MG63 (cell line): Measurements from ENCODE around the gene CEP192. TPM values are rescaled to one million over a fixed set of nuclear protein-coding genes. Genes with fewer than 3 reads are reported as not detected.

Source experiments
- DNase-seq: peaks from one replicate; pipeline ENCODE4 v3.0.0-alpha.2; 2020
- H3K27me3 ChIP-seq: fragments of 250-450 bp; sonication (Bioruptor Pico); 2 replicates; pipeline ENCODE4 v1.5.1; 2020; ENCODE audit warnings: mild to moderate bottlenecking, moderate library complexity
- H3K36me3 ChIP-seq: fragments of 250-450 bp; sonication (Bioruptor Pico); 2 replicates; pipeline ENCODE4 v1.5.1; 2020; ENCODE audit warnings: mild to moderate bottlenecking, moderate library complexity
- H3K4me3 ChIP-seq: fragments of 250-450 bp; sonication (Bioruptor Pico); 2 replicates; pipeline ENCODE4 v1.5.1; 2020; ENCODE audit warnings: mild to moderate bottlenecking, moderate library complexity
- H3K9me3 ChIP-seq: fragments of 250-450 bp; sonication (Bioruptor Pico); 2 replicates; pipeline ENCODE4 v1.5.1; 2020; ENCODE audit warnings: mild to moderate bottlenecking, moderate library complexity
- total RNA-seq: library from RNA; depleted of rRNA; stranded (reverse); fragments of >200 nt; shearing (Covaris generic); gene quantifications from 2 replicates; pipeline ENCODE4 v1.2.3, GENCODE V29; 2014; ENCODE audit warnings: low replicate concordance; rRNA removed

CEP192 gene, protein sequence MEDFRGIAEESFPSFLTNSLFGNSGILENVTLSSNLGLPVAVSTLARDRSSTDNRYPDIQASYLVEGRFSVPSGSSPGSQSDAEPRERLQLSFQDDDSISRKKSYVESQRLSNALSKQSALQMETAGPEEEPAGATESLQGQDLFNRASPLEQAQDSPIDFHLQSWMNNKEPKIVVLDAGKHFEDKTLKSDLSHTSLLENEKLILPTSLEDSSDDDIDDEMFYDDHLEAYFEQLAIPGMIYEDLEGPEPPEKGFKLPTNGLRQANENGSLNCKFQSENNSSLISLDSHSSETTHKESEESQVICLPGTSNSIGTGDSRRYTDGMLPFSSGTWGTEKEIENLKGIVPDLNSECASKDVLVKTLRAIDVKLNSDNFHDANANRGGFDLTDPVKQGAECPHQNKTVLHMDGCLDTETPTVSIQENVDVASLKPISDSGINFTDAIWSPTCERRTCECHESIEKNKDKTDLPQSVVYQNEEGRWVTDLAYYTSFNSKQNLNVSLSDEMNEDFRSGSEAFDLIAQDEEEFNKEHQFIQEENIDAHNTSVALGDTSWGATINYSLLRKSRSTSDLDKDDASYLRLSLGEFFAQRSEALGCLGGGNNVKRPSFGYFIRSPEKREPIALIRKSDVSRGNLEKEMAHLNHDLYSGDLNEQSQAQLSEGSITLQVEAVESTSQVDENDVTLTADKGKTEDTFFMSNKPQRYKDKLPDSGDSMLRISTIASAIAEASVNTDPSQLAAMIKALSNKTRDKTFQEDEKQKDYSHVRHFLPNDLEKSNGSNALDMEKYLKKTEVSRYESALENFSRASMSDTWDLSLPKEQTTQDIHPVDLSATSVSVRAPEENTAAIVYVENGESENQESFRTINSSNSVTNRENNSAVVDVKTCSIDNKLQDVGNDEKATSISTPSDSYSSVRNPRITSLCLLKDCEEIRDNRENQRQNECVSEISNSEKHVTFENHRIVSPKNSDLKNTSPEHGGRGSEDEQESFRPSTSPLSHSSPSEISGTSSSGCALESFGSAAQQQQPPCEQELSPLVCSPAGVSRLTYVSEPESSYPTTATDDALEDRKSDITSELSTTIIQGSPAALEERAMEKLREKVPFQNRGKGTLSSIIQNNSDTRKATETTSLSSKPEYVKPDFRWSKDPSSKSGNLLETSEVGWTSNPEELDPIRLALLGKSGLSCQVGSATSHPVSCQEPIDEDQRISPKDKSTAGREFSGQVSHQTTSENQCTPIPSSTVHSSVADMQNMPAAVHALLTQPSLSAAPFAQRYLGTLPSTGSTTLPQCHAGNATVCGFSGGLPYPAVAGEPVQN (N-terminal part only)
- 11.7 and 16.9 TPM in 2 replicates for total RNA-seq

DNA sequence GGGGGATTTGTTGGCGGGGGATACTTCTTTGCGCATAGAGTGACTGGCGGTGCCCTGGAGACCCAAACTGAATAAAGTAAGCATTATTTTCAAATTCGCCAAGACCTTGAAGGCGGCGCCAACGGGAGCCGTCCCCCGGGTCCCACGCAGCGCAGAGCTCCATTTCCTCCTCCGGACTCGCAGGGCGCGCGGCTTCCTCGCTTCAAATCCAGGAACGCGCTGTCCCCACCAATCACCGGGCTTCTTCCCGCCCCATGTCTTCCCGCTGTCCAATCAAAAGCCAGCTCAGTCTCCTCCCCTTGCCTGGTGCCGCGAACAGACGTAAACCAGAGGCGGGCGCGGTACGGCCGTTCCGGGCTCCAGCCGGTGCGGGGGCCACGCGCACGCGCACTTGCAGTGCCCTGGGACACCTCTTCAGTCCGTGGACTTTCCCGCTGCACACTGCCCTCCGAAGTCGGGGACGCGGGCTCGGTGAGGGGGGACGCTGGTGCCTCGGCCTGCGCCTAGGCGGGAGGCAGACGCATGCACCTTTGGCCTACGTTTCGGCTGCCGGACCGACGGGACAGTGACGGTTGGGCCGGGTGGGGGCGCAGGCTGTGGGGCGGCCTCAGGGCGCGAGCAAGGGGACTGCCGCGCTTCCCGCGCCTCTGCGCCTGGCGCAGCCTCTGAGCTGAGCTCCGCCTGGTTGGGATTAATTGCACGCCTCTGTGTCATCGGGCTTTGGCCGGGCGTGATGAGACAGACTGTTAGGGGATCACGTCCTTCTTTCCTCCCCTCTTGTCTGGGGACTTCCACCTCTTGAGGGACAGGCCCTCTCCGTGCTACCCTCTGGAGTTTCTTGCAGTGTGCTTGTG is at the start of gene CEP192:
Gene CEP192 (plus strand): TSS at position 396 of the 854 bp plus-strand sequence. CDS start 8,063 bp downstream, outside the sequence.
- peak; percentile 97 for DNase-seq
- Histone ChIP-seq H3K36me3 (peaks cover 5% of the 10 kb centered on the region), H3K4me3 (peak within 1 kb of the TSS; percentile 90), H3K9me3 (no peaks in the 10 kb centered on the region), H3K27me3 (no peaks in the 10 kb centered on the region)

- H3K27me3 ChIP-seq, result no peaks in the 10 kb centered on the region
- no peak for DNase-seq
- H3K9me3 ChIP-seq, result no peaks in the 10 kb centered on the region
- H3K36me3 ChIP-seq, result no peaks in the 10 kb centered on the region
- H3K4me3 ChIP-seq, result no peak overlapping the region
Measured at GRCh38 chr18:12943215-12943614, 47.9 kb upstream of the CEP192 start.

GRCh38 chr18:12944709-12945108 is 46.5 kb upstream of the CEP192 start:
- peak; percentile 70 for DNase-seq
- no peak overlapping the region for H3K4me3 ChIP-seq
- no peaks in the 10 kb centered on the region for H3K9me3 ChIP-seq
- H3K27me3 ChIP-seq, result no peaks in the 10 kb centered on the region
- peaks cover 7% of the 10 kb centered on the region for H3K36me3 ChIP-seq

GRCh38 chr18:12946549-12947284 is 44.4 kb upstream of the CEP192 start:
- Histone ChIP-seq H3K27me3 (no peaks in the 10 kb centered on the region), H3K9me3 (no peaks in the 10 kb centered on the region), H3K36me3 (peaks cover 11% of the 10 kb centered on the region), H3K4me3 (peak overlapping the region; percentile 72)
- DNase-seq, result peak; percentile 60

DNA sequence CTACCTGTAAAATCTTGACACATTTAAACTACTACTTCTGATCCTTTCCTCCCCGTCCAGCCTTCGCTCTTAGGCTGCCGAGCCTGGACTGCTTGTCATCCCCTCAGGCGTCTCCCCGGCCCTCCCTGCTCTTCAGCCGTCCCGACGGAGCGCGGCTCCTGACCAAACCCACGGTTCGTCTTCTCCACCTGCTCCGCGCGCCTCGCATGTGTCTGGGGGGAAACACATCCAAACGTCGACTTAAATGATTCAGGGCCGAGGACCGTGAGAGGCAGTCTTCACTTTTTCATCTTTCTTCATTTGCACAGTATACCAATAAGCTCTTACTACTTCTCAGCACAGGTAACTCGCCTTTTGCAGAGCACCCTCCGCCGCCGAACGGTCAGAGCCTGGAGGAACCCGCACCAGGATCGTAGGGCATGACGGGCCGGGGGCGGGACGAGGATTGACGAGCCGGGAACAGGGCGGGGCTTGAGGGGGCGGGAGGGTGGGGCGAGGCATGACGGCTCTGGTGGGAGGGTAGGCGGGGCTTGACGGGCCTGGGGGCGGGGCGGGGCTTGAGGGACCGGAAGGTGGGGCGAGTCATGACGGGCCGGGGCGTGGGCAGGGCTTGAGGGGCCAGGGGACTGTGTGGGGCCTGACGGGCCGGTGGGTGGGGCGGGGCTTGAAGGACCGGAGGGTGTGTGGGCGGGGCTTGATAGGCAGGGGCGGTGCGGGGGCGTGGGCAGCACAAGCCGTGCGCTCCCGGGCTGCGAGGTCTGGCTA is 43.7 kb upstream of the CEP192 start, which contains the start of gene SEH1L:
Gene SEH1L (plus strand): TSS at position 727 of the 765 bp plus-strand sequence. CDS start 111 bp downstream, outside the sequence.
- peaks cover 14% of the 10 kb centered on the region for H3K36me3 ChIP-seq
- peak within 1 kb of the TSS; percentile 83 for H3K4me3 ChIP-seq
- no peaks in the 10 kb centered on the region for H3K27me3 ChIP-seq
- peak; percentile 95 for DNase-seq
- no peaks in the 10 kb centered on the region for H3K9me3 ChIP-seq

- peak; percentile 96 for DNase-seq
- Histone ChIP-seq H3K4me3 (peak overlapping the region; percentile 83), H3K9me3 (no peaks in the 10 kb centered on the region), H3K36me3 (peaks cover 18% of the 10 kb centered on the region), H3K27me3 (no peaks in the 10 kb centered on the region)
Measured at GRCh38 chr18:12948050-12948804, 42.9 kb upstream of the CEP192 start.

DNA sequence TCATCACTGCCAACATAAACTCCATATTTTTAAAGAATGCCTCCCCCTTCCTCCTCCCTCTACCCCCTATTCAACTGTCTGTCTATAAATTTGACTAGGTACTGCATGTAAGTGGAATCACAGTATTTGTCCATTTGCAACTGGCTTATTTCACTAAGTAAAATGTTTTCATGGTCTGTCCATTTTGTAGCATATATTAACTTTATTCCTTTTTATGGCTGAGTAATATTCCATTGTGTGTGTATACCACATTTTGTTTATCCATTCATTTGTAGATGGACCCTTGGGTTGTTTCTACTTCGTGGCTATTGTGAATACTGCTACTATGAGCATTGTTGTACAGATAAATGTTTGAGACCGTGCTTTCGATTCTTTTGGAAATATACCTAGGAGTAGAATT is 32.7 kb upstream of the CEP192 start:
- no peak overlapping the region for H3K4me3 ChIP-seq
- no peak for DNase-seq
- peaks cover 38% of the 10 kb centered on the region for H3K36me3 ChIP-seq

DNA sequence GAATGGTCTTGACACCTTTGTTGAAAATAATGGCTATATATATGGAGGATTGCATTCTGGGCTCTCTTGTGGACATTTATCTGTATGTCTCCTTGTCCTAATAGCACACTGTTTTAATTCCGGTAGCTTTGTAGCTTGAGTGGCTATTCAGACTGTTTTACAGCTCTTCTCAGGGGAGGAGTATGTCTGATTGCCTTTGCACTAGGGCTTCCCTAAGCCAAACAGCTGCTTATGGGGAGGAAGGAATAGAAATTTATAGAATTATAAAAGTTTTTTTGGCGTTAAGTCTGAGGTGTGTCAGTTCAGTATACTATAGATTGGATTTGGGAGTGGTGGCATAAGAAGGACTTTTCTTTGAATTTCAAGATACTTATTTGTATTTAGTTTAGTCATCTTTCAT is 30.8 kb upstream of the CEP192 start:
- Histone ChIP-seq H3K36me3 (peaks cover 44% of the 10 kb centered on the region), H3K4me3 (no peak overlapping the region), H3K27me3 (no peaks in the 10 kb centered on the region), H3K9me3 (no peaks in the 10 kb centered on the region)
- no peak for DNase-seq

More for the DNA sequence above, 32.7 kb upstream of the CEP192 start:
- no peaks in the 10 kb centered on the region for H3K27me3 ChIP-seq
- H3K9me3 ChIP-seq, result no peaks in the 10 kb centered on the region

GRCh38 chr18:12960853-12961397 is 30.2 kb upstream of the CEP192 start:
- Histone ChIP-seq H3K27me3 (no peaks in the 10 kb centered on the region), H3K4me3 (no peak overlapping the region), H3K9me3 (no peaks in the 10 kb centered on the region), H3K36me3 (peaks cover 41% of the 10 kb centered on the region)
- no peak for DNase-seq

DNA sequence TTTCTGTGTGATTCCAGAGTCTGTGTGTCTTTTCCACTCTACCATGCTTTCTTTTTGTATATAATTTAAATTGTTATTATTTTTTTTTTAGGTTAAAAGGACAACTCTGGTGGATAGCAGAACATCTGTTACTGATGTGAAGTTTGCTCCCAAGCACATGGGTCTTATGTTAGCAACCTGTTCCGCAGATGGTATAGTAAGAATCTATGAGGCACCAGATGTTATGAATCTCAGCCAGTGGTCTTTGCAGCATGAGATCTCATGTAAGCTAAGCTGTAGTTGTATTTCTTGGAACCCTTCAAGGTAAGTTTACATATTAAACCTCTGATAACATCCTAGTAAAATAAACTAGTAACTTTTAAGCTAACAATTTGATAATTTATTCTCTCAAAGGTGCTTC is 28.1 kb upstream of the CEP192 start:
- H3K4me3 ChIP-seq, result no peak overlapping the region
- H3K27me3 ChIP-seq, result no peaks in the 10 kb centered on the region
- peaks cover 40% of the 10 kb centered on the region for H3K36me3 ChIP-seq
- no peak for DNase-seq
- no peaks in the 10 kb centered on the region for H3K9me3 ChIP-seq

DNA sequence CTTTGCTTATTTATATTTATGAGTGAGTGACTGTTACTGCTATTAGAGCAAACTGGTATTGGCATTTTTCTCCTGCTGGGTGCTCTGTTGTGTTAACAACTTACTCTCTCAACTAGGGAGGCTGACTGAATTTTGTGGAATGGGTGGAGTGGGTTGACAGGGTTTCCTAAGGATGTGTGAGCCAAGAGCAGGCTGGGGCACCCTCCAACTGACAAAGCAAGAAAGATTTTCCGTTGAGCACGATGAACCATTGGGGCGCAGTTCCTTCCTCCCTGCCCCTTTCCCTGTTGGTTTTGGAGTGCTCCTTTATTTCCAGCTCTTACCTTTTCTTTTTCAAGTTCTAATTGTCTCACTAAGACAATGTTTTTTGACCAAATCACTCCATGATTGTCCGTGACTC is 23.0 kb upstream of the CEP192 start:
- no peak for DNase-seq
- no peak overlapping the region for H3K4me3 ChIP-seq
- H3K36me3 ChIP-seq, result peaks cover 49% of the 10 kb centered on the region
- H3K9me3 ChIP-seq, result no peaks in the 10 kb centered on the region
- H3K27me3 ChIP-seq, result no peaks in the 10 kb centered on the region

DNA sequence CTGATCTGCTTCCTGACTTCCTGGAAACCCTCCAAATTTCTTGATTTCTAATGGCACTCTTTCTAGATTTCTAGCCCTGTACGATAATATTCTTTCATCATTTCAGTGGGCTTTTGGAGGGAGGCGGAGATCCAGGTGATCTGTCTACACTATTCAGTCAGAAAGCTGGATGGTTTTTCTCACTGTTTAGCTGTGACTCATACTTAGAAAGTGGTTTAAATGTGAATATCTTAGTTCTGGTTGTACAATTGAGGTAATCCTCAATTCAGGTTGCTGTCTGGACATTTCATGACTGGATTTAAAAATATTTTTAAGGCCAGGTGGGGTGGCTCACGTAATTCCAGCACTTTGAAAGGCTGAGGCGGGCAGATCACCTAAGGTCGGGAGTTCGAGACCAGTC is 22.5 kb upstream of the CEP192 start:
- no peak overlapping the region for H3K4me3 ChIP-seq
- H3K9me3 ChIP-seq, result no peaks in the 10 kb centered on the region
- no peak for DNase-seq
- H3K36me3 ChIP-seq, result peaks cover 48% of the 10 kb centered on the region
- H3K27me3 ChIP-seq, result no peaks in the 10 kb centered on the region

DNA sequence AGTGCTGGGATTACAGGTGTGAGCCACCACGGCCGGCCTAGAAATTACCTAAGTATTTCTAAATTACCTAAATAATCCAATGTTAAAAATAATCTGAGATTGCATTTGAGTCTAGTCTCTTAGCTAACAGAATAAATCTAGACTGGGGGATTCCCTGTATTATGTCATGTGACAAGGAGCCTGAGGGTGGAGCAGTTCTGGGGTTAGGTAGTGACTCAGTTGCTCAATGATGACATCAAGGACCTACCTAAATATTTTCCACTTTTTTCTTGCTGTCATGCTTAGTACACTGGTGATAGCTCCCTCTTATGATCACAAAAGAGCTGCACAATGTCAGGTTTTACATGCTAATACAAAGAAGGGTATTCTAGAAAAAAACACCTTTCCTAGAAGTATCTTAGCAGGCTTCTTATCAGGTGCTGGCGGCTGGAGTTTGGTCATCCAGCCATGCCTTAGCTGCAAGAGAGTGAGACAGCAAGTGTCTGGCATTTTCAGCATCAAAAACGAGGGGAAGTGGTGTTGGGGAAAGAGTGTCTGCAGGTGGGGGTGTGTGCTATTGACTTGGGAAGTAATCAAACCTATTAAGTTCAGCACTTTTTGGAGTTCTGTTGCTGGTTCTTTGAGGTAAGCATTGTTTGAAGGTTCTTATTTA is 17.5 kb upstream of the CEP192 start:
- Histone ChIP-seq H3K4me3 (no peak overlapping the region), H3K27me3 (no peaks in the 10 kb centered on the region), H3K36me3 (peaks cover 36% of the 10 kb centered on the region), H3K9me3 (no peaks in the 10 kb centered on the region)
- no peak for DNase-seq
